ENCODE measurements around the gene ELOA.
A peak's percentile ranks its signal among the peaks of the same experiment; 100 is the strongest.

Gene ELOA

DNA sequence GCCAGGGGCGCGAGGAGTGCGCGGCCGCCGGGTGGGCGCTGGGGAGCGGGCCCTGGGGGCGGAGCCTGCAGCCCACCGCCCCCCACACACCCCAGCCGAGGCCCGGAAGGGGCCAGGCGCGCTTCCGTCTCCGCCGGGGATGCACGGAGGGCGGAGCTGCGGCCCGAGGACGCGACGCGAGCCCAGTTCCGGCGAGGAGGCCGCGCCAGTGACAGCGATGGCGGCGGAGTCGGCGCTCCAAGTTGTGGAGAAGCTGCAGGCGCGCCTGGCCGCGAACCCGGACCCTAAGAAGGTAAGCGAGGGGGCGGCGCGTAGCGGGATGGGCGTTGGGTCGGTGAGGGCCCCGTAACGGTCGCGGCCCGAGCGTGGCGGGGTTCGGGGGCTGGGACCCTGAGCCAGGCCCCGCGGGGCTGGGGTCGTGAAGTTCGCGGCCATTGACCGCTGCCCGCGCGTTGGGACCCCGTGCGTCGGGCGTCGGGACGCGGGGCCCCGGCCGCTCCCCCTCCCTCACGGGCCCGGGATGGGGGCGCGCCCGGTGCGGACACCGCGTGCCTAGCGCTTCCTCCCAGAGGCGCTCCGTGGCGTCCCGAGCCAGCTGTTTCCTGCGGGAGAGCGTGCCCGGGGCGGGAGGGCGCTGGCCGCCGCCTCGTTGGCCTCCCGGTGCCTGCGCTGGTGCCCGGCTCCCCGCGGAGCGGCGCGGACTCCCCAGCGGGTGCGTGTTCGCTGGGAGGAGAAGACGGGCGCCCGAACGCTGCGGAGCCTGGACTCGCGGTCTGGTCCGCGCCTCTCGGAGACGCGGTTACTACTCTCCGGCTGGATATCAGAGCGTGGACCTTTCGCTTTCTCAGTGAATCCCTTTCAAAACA is at the start of gene ELOA:
Gene ELOA (plus strand): TSS at position 185 of the 866 bp plus-strand sequence. CDS start 33 bp downstream, at position 218.
- peak within 1 kb of the TSS; percentile 65 for H3K4me3 ChIP-seq (ENCODE audit: control insufficient read depth, low read depth, low read length)
- TF ChIP-seq, protein P1, sequence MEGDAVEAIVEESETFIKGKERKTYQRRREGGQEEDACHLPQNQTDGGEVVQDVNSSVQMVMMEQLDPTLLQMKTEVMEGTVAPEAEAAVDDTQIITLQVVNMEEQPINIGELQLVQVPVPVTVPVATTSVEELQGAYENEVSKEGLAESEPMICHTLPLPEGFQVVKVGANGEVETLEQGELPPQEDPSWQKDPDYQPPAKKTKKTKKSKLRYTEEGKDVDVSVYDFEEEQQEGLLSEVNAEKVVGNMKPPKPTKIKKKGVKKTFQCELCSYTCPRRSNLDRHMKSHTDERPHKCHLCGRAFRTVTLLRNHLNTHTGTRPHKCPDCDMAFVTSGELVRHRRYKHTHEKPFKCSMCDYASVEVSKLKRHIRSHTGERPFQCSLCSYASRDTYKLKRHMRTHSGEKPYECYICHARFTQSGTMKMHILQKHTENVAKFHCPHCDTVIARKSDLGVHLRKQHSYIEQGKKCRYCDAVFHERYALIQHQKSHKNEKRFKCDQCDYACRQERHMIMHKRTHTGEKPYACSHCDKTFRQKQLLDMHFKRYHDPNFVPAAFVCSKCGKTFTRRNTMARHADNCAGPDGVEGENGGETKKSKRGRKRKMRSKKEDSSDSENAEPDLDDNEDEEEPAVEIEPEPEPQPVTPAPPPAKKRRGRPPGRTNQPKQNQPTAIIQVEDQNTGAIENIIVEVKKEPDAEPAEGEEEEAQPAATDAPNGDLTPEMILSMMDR (IDR thresholded peaks at IDR 0.05; ENCODE audit: control insufficient read depth, insufficient read depth, low read depth, low read length, missing control alignments) = no peak
- no peak for DNase-seq (ENCODE audit: low read depth)

GRCh38 chr1:23693599-23693998 is 49.7 kb upstream of the ELOA start:
- DNase-seq (ENCODE audit: low read depth) = no peak
- TF ChIP-seq, protein P1 (IDR thresholded peaks at IDR 0.05; ENCODE audit: control insufficient read depth, insufficient read depth, low read depth, low read length, missing control alignments) = no peak
- H3K4me3 ChIP-seq (ENCODE audit: control insufficient read depth, low read depth, low read length) = no peak overlapping the region

DNA sequence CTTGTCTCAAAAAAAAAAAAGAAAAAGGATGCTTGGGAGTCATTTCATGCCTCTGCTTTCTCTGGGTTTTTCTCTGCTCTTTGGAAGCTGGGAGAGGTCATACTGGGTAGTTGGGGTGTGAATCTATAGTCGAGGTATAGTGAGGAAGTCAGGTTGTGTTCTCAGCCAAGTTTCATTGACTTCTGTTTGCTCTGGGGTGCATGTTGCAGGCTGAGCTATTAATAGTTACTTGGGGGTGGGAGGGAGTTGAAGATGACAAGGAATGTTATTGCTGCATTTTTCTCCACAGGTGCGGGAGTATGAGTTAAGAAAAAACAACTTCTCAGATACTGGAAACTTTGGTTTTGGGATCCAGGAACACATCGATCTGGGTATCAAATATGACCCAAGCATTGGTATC is 48.9 kb upstream of the ELOA start:
- TF ChIP-seq, protein P1 (IDR thresholded peaks at IDR 0.05; ENCODE audit: control insufficient read depth, insufficient read depth, low read depth, low read length, missing control alignments) = no peak
- DNase-seq (ENCODE audit: low read depth) = no peak
- H3K4me3 ChIP-seq (ENCODE audit: control insufficient read depth, low read depth, low read length) = no peak overlapping the region

- DNase-seq (ENCODE audit: low read depth) = no peak
- H3K4me3 ChIP-seq (ENCODE audit: control insufficient read depth, low read depth, low read length) = no peak overlapping the region
- TF ChIP-seq, protein P1 (IDR thresholded peaks at IDR 0.05; ENCODE audit: control insufficient read depth, insufficient read depth, low read depth, low read length, missing control alignments) = no peak
These were observed 47.6 kb upstream of the ELOA start for GRCh38 chr1:23695667-23696066.

DNA sequence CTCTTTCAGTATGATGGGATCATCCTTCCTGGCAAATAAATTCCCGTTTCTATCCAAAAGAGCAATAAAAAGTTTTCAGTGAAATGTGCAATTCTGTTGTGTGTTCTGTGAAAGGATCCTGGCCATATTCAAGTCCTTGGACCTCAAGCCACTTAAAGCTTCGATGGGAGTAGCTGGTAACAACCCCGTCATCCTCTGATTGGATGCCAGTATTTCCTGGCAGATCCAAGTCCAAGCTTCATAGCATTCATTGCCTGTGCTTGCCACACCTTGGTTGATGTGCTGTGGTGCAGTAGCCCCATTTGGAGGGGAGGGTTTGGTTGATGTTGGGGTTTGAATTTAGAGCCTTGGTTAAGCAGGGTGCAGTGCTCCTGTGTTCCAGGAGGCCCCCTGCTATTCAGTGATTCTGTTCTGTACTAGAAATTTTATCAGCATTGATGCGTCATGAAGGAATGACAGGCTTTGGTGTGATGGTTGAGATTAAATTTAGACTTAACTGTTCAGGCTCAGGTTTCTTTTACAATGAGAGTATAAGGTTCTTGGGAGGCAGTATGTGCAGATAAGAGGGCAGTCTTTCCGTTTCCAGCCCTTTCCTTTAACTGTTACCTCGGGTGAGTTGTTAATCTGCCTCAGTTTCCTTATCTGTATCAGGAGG is 46.8 kb upstream of the ELOA start:
- DNase-seq (ENCODE audit: low read depth) = no peak
- TF ChIP-seq, protein P1 (IDR thresholded peaks at IDR 0.05; ENCODE audit: control insufficient read depth, insufficient read depth, low read depth, low read length, missing control alignments) = no peak

DNA sequence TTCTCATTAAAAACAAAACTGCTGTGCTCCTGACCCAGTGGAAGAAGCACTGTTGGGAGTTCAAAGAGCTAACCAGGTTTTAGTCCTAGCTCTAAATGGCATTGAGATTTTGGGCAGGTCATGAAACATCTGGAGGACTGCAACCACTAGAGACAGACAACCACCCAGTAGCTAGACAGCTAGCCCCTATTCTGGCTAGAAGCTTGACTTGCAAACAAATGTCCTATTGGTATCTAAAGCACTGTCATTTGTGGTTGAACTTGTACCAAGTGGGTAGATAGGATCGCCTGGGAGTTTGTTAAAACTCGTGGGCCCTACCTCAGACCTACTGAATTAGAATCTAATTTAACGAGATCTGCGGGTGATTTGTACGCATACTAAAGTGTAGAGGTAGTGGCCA is 44.8 kb upstream of the ELOA start:
- no peak for DNase-seq (ENCODE audit: low read depth)
- H3K4me3 ChIP-seq (ENCODE audit: control insufficient read depth, low read depth, low read length) = no peak overlapping the region
- TF ChIP-seq, protein P1 (IDR thresholded peaks at IDR 0.05; ENCODE audit: control insufficient read depth, insufficient read depth, low read depth, low read length, missing control alignments) = no peak

More for the DNA sequence above, 46.8 kb upstream of the ELOA start:
- no peak overlapping the region for H3K4me3 ChIP-seq (ENCODE audit: control insufficient read depth, low read depth, low read length)
